K562 (cell line): ENCODE measurements around the gene CHST1. TPM values are rescaled to one million over a fixed set of nuclear protein-coding genes. Genes with fewer than 3 reads are reported as not detected.

Experiments used
- ATAC-seq: fragments of 200-7000 bp; cut with Tn5 transposase; 3 replicates; pipeline ENCODE4 v1.9.1; 2020; ENCODE audit warnings: moderate library complexity
- BruUV-seq: library from RNA; stranded (reverse); fragments of 400-500 nt; replicated peaks from 2 replicates; lab custom pipeline; 2021; lab: Mats Ljungman, UMichigan
- CTCF ChIA-PET: fragments of 300-600 bp; formaldehyde crosslinking; extraction: SDS; loops from one replicate; lab custom pipeline; 2021; ENCODE audit warnings: low intra/inter-chr PET ratio; lab: Yijun Ruan, JAX
- POLR2A ChIA-PET: fragments of 300-600, 350-650 bp; sonication (Branson Sonifier 250); formaldehyde crosslinking; extraction: SDS; loops from one replicate; lab custom pipeline; 2021; ENCODE audit warnings: antibody characterized with exemption, inconsistent platforms; lab: Yijun Ruan, JAX
- DNase-seq, 4 experiments: peaks; one replicate each; pipeline versions ENCODE4 v3.0.0 to v3.0.0-alpha.2; 2011 to 2018; ENCODE audit warnings: low spot score in 3 of 4, mixed read lengths in 3 of 4; ENCODE audit errors: extremely low read depth in 1 of 4
- FAIRE-seq: peaks from 2 replicates; lab custom pipeline; 2011; peaks lifted over from hg19 to GRCh38; lab: Jason Lieb, UNC
- H2AFZ ChIP-seq: 2 replicates; pipeline ENCODE4 v1.6.0; 2011; ENCODE audit warnings: low read depth, low read length, control low read depth, inconsistent platforms
- H3K27ac ChIP-seq: fragments of 200-600 bp; 3 replicates; pipeline ENCODE4 v1.8.0; 2011; ENCODE audit warnings: low read depth, mild to moderate bottlenecking, control low read depth, inconsistent platforms, low read length, moderate library complexity, mixed read lengths; ENCODE audit errors: extremely low read depth
- H3K27me3 ChIP-seq, 2 experiments: fragments of 300-600 bp in 1 of 2; 2 replicates in 1 of 2; 3 replicates in 1 of 2; pipeline versions ENCODE4 v1.6.0 to v1.8.0; 2011; ENCODE audit warnings: inconsistent platforms in 2 of 2, low read length in 2 of 2, mild to moderate bottlenecking in 1 of 2, mixed read lengths in 1 of 2, moderate library complexity in 1 of 2; ENCODE audit not compliant: control insufficient read depth in 2 of 2, insufficient read depth in 2 of 2
- H3K36me3 ChIP-seq: fragments of 300-600 bp; 3 replicates; pipeline ENCODE4 v1.8.0; 2011; ENCODE audit warnings: mild to moderate bottlenecking, low read length, inconsistent platforms; ENCODE audit not compliant: control insufficient read depth, insufficient read depth
- H3K4me1 ChIP-seq, 2 experiments: fragments of 200-600 bp in 1 of 2; replicated peaks in 1 of 2; 2 replicates in 1 of 2; 3 replicates in 1 of 2; pipeline versions ENCODE4 v1.5.1 to v1.8.0; 2011; ENCODE audit warnings: inconsistent platforms in 2 of 2, low read length in 2 of 2, mild to moderate bottlenecking in 1 of 2, mixed read lengths in 1 of 2, moderate library complexity in 1 of 2; ENCODE audit not compliant: control insufficient read depth in 2 of 2, insufficient read depth in 2 of 2
- H3K4me2 ChIP-seq: 2 replicates; pipeline ENCODE4 v1.6.1; 2011; ENCODE audit warnings: low read length, control low read depth, inconsistent platforms, mixed read lengths; ENCODE audit not compliant: insufficient read depth
- H3K4me3 ChIP-seq: fragments of 200-600 bp; sonication (generic), shearing (Covaris generic); 2 replicates; pipeline ENCODE4 v1.5.1; 2016; ENCODE audit warnings: control low read depth, inconsistent platforms
- H3K79me2 ChIP-seq: fragments of 200-600 bp; 3 replicates; pipeline ENCODE4 v1.8.0; 2011; ENCODE audit warnings: low read length, inconsistent platforms; ENCODE audit not compliant: control insufficient read depth, insufficient read depth
- H3K9ac ChIP-seq, 2 experiments: 2 replicates each; pipeline versions ENCODE4 v1.6.0 to v1.6.1; 2011; ENCODE audit warnings: low read depth in 2 of 2, low read length in 2 of 2, control low read depth in 1 of 2, inconsistent platforms in 1 of 2, mild to moderate bottlenecking in 1 of 2, mixed read lengths in 1 of 2; ENCODE audit not compliant: insufficient read depth in 1 of 2
- H3K9me1 ChIP-seq: one replicate; pipeline ENCODE4 v1.6.0; 2011; ENCODE audit warnings: inconsistent platforms, mild to moderate bottlenecking, low read length, moderate library complexity; ENCODE audit not compliant: control insufficient read depth, insufficient read depth
- H3K9me3 ChIP-seq: replicated peaks from 2 replicates; pipeline ENCODE4 v1.5.1; 2011; ENCODE audit warnings: low read depth, low read length, inconsistent platforms; ENCODE audit not compliant: control insufficient read depth, insufficient read depth
- H4K20me1 ChIP-seq: replicated peaks from 2 replicates; pipeline ENCODE4 v1.6.1; 2011; ENCODE audit warnings: low read length, inconsistent platforms, mixed read lengths; ENCODE audit not compliant: control insufficient read depth, insufficient read depth
- CHD1 ChIP-seq: fragments of 200-600 bp; sonication (generic); IDR thresholded peaks from one replicate; pipeline ENCODE4 v1.6.1; 2012; ENCODE audit warnings: mild to moderate bottlenecking, moderate library complexity, low read length, inconsistent platforms
- CLOCK ChIP-seq: fragments of 250-450 bp; sonication (Bioruptor Pico); IDR thresholded peaks from 2 replicates; pipeline ENCODE4 v1.4.0; 2020; ENCODE audit warnings: mild to moderate bottlenecking, moderate library complexity, borderline replicate concordance
- HCFC1 ChIP-seq: IDR thresholded peaks from 2 replicates; pipeline ENCODE4 v1.6.1; 2012; ENCODE audit warnings: low read depth, low read length, improper control_type of control experiment
- NCOA4 ChIP-seq: fragments of 450-650 bp; IDR thresholded peaks from 2 replicates; pipeline ENCODE4 v1.6.1; 2018; ENCODE audit warnings: mild to moderate bottlenecking; ENCODE audit not compliant: partially characterized antibody
- NFATC3 ChIP-seq: fragments of 450-650 bp; IDR thresholded peaks from 2 replicates; pipeline ENCODE4 v1.6.1; 2017; ENCODE audit warnings: mild to moderate bottlenecking
- ZC3H11A ChIP-seq: IDR thresholded peaks from 2 replicates; pipeline ENCODE4 v1.6.1; 2012; ENCODE audit warnings: low read depth, low read length, improper control_type of control experiment
- ZFPM2 ChIP-seq: fragments of 250-450 bp; sonication (Bioruptor Pico); IDR thresholded peaks from 2 replicates; pipeline ENCODE4 v1.5.1; 2022; ENCODE audit warnings: mild to moderate bottlenecking
- ZNF57 ChIP-seq: fragments of 450-650 bp; formaldehyde crosslinking; IDR thresholded peaks from 2 replicates; pipeline ENCODE4 v1.4.0; 2020; ENCODE audit warnings: mild to moderate bottlenecking, moderate library complexity
- ZNF583 ChIP-seq: fragments of 250-450 bp; sonication (Bioruptor Pico); IDR thresholded peaks from 2 replicates; pipeline ENCODE4 v1.4.0; 2020
- ZNF589 ChIP-seq: fragments of 200-800 bp; sonication (Bioruptor generic); IDR thresholded peaks from 2 replicates; pipeline ENCODE4 v1.6.1; 2016; ENCODE audit warnings: low read depth, missing genetic modification characterization, missing compliant biosample characterization
- WGBS: fragments of 100-300 bp; shearing (Covaris generic); methylation state at CpG from one replicate; pipeline ENCODE4 v1.1.6; 2016; ENCODE audit warnings: low coverage, mixed read lengths; ENCODE audit not compliant: insufficient coverage; ENCODE audit errors: missing lambda C conversion rate; 5-methylcytosine and 5-hydroxymethylcytosine counted together
- in situ Hi-C: fragments of 300-500 bp; cut with MboI; formaldehyde crosslinking; loops from 4 replicates; pipeline ENCODE4 v1.15.0; 2018; ENCODE audit warnings: inconsistent platforms, mixed read lengths
- intact Hi-C: fragments of 100-400 bp; cut with micrococcal nuclease; formaldehyde crosslinking; loops from 2 replicates; pipeline ENCODE4 v1.14.2; 2022
- polyA plus RNA-seq, 8 experiments: library from polyadenylated mRNA; depleted of rRNA in 4 of 8; stranded (reverse) in 5 of 8; unstranded in 3 of 8; fragments of >200 nt; fragmentation: Nextera tagmentation in 2 of 8; fragmentation: Illumina TruSeq in 1 of 8; extraction: Ambion mirVana in 2 of 8; extraction: Trizol in 1 of 8; gene quantifications; 2 replicates each; pipeline versions ENCODE4 v1.2.1 to v1.2.3, GENCODE V29; 2011 to 2014; ENCODE audit warnings: inconsistent platforms in 1 of 8, missing spikeins in 1 of 8
- total RNA-seq, 7 experiments: library from RNA; depleted of rRNA in 6 of 7; stranded (reverse); fragments of >200 nt in 6 of 7; fragmentation: Illumina TruSeq in 2 of 7; extraction: Trizol in 2 of 7; gene quantifications; 2 replicates each; pipeline versions ENCODE4 v1.2.1 to v1.2.3, GENCODE V29; 2011 to 2021; ENCODE audit warnings: low replicate concordance in 1 of 7

Gene CHST1
- total and polyA plus RNA-seq, 9 of the 15 experiments (the other 6 are each of a cell fraction or from before 2014, with no cell fraction given), result 0.04 to 0.32 (median 0.18) TPM; not detected in 4

GRCh38 chr11:45669956-45670355, 4.5 kb upstream of the CHST1 start:
- no peaks in the 10 kb centered on the region for H3K79me2 ChIP-seq
- no peak overlapping the region for H3K9ac ChIP-seq
- no peak for FAIRE-seq
- TF ChIP-seq ZFPM2 (no peak), ZNF589 (no peak), NFATC3 (no peak), HCFC1 (no peak), NCOA4 (no peak), ZNF583 (no peak), ZC3H11A (no peak), ZNF57 (CRISPR knock-in tag) (no peak), CHD1 (no peak), CLOCK (CRISPR knock-in tag) (no peak)
- TF ChIP-seq, all 486 proteins: peak for 0
- Histone ChIP-seq H3K27ac (no peak overlapping the region), H3K36me3 (no peaks in the 10 kb centered on the region), H3K4me2 (no peak overlapping the region), H2AFZ (no peak overlapping the region), H4K20me1 (no peaks in the 10 kb centered on the region), H3K4me1 (peaks cover 0 to 10% of the 10 kb centered on the region in 2 experiments; a peak in 2 of 5 replicates), H3K9me1 (no peaks in the 10 kb centered on the region), H3K4me3 (no peak overlapping the region), H3K9me3 (no peaks in the 10 kb centered on the region), H3K27me3 (peaks cover 18 to 43% of the 10 kb centered on the region in 2 experiments)
- ATAC-seq, result no peak
- ChIA-PET POLR2A (no interaction called here), CTCF (no interaction called here)
- no peak for DNase-seq
- intact Hi-C loops, result no loop called here
- 3% methylated on average over 4 of the region's 4 CpGs for WGBS
- in situ Hi-C loops, result no loop called here
- BruUV-seq, result no TSS peak
